ENCODE data around the gene HOXB8. TPM values are rescaled to one million over a fixed set of nuclear protein-coding genes. Genes with fewer than 3 reads are reported as not detected.

Gene HOXB8
- total and polyA plus RNA-seq, 2 donors (not counting 1 experiment from before 2014, with no cell fraction given) = 0.33 to 2.0 TPM

DNA sequence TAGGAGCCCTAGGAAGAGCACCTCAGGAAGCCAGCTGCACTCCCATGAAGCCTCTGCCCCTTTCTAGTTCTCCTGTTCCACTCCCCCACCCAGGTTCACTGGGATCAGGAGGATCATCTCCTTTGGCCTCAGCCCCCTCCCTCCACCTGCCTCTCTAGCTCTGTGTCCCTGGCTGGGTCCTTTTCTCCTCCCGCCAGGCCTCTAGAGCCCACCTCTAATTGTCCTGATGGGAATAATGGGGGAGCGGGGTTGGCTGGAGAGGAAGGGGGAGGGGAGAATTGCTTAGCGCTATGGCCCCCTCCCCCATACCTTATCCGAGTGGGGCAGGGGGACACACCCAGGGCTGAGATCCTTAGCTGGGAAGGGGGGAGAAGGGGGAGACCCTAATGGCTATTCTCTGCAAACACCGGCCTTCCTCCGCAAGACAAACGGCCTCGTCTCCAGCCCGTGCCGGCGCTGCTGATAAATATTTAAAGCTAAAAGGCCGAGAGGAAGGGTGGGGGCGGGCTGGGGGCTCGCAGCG lies 5.3 kb downstream of the HOXB8 start:
- peaks cover 6% of the 10 kb centered on the region for H3K36me3 ChIP-seq (ENCODE audit: control insufficient read depth, insufficient read depth, low read length)
- peaks cover 24% of the 10 kb centered on the region for H3K79me2 ChIP-seq (ENCODE audit: control insufficient read depth, insufficient read depth, low read length)
- H3K4me2 ChIP-seq (ENCODE audit: extremely low read depth, insufficient read depth, low read length) = peak overlapping the region; percentile 94
- peaks cover 10% of the 10 kb centered on the region for H3K27me3 ChIP-seq (ENCODE audit: control insufficient read depth, insufficient read depth, low read length)
- H4K20me1 ChIP-seq (ENCODE audit: control insufficient read depth, extremely low read depth, insufficient read depth, low read length) = no peaks in the 10 kb centered on the region
- H3K27ac ChIP-seq (ENCODE audit: insufficient read depth, low read length) = peak overlapping the region; percentile 85
- H2AFZ ChIP-seq (ENCODE audit: low read length) = no peak overlapping the region
- TF ChIP-seq CTCF (conservative IDR thresholded peaks at IDR 0.05 in 1 of 2, IDR thresholded peaks at IDR 0.05 in 1 of 2; ENCODE audit: low read depth in 1 of 2, low read length in 2 of 2) = no peak
- no peak for TF ChIP-seq EZH2 (IDR thresholded peaks at IDR 0.05; ENCODE audit: low read length, missing control alignments)
- peak overlapping the region; percentile 74 for H3K9ac ChIP-seq (ENCODE audit: insufficient read depth, low read length)
- H3K4me1 ChIP-seq (ENCODE audit: control insufficient read depth, extremely low read depth, insufficient read depth, low read length) = peaks cover 15% of the 10 kb centered on the region
- peak overlapping the region; percentile 80 to 94 (median 83) for H3K4me3 ChIP-seq (replicated peaks in 1 of 4; ENCODE audit: control extremely low read depth in 1 of 4, insufficient read depth in 1 of 4, low read depth in 3 of 4, low read length in 4 of 4)
- no peak for DNase-seq (ENCODE audit: low read depth in 2 of 2)
- H3K9me3 ChIP-seq (ENCODE audit: control insufficient read depth, insufficient read depth, low read depth, low read length) = no peaks in the 10 kb centered on the region

GRCh38 chr17:48609033-48609432 lies 6.1 kb downstream of the HOXB8 start:
- H3K9ac ChIP-seq (ENCODE audit: insufficient read depth, low read length) = no peak overlapping the region
- peak overlapping the region in 1 of 4 experiments; percentile 80 for H3K4me3 ChIP-seq (replicated peaks in 1 of 4; ENCODE audit: control extremely low read depth in 1 of 4, insufficient read depth in 1 of 4, low read depth in 3 of 4, low read length in 4 of 4)
- TF ChIP-seq CTCF (conservative IDR thresholded peaks at IDR 0.05 in 1 of 2, IDR thresholded peaks at IDR 0.05 in 1 of 2; ENCODE audit: low read depth in 1 of 2, low read length in 2 of 2) = no peak
- TF ChIP-seq EZH2 (IDR thresholded peaks at IDR 0.05; ENCODE audit: low read length, missing control alignments) = no peak
- no peaks in the 10 kb centered on the region for H4K20me1 ChIP-seq (ENCODE audit: control insufficient read depth, extremely low read depth, insufficient read depth, low read length)
- DNase-seq (ENCODE audit: low read depth in 2 of 2) = no peak
- H3K4me2 ChIP-seq (ENCODE audit: extremely low read depth, insufficient read depth, low read length) = no peak overlapping the region
- no peak overlapping the region for H2AFZ ChIP-seq (ENCODE audit: low read length)
- H3K36me3 ChIP-seq (ENCODE audit: control insufficient read depth, insufficient read depth, low read length) = peaks cover 6% of the 10 kb centered on the region
- no peak overlapping the region for H3K27ac ChIP-seq (ENCODE audit: insufficient read depth, low read length)
- H3K27me3 ChIP-seq (ENCODE audit: control insufficient read depth, insufficient read depth, low read length) = peaks cover 3% of the 10 kb centered on the region
- H3K9me3 ChIP-seq (ENCODE audit: control insufficient read depth, insufficient read depth, low read depth, low read length) = no peaks in the 10 kb centered on the region
- H3K79me2 ChIP-seq (ENCODE audit: control insufficient read depth, insufficient read depth, low read length) = peaks cover 24% of the 10 kb centered on the region
- H3K4me1 ChIP-seq (ENCODE audit: control insufficient read depth, extremely low read depth, insufficient read depth, low read length) = peaks cover 15% of the 10 kb centered on the region

- Histone ChIP-seq H2AFZ (ENCODE audit: low read length) (no peak overlapping the region), H3K27me3 (ENCODE audit: control insufficient read depth, insufficient read depth, low read length) (no peaks in the 10 kb centered on the region), H3K9ac (ENCODE audit: insufficient read depth, low read length) (no peak overlapping the region), H3K4me1 (ENCODE audit: control insufficient read depth, extremely low read depth, insufficient read depth, low read length) (peaks cover 15% of the 10 kb centered on the region), H3K4me2 (ENCODE audit: extremely low read depth, insufficient read depth, low read length) (no peak overlapping the region), H3K27ac (ENCODE audit: insufficient read depth, low read length) (no peak overlapping the region), H3K36me3 (ENCODE audit: control insufficient read depth, insufficient read depth, low read length) (peaks cover 6% of the 10 kb centered on the region), H4K20me1 (ENCODE audit: control insufficient read depth, extremely low read depth, insufficient read depth, low read length) (no peaks in the 10 kb centered on the region), H3K9me3 (ENCODE audit: control insufficient read depth, insufficient read depth, low read depth, low read length) (no peaks in the 10 kb centered on the region), H3K79me2 (ENCODE audit: control insufficient read depth, insufficient read depth, low read length) (peaks cover 26% of the 10 kb centered on the region), H3K4me3 (replicated peaks in 1 of 4; ENCODE audit: control extremely low read depth in 1 of 4, insufficient read depth in 1 of 4, low read depth in 3 of 4, low read length in 4 of 4) (no peak overlapping the region)
- TF ChIP-seq EZH2 (IDR thresholded peaks at IDR 0.05; ENCODE audit: low read length, missing control alignments) (no peak), CTCF (conservative IDR thresholded peaks at IDR 0.05 in 1 of 2, IDR thresholded peaks at IDR 0.05 in 1 of 2; ENCODE audit: low read depth in 1 of 2, low read length in 2 of 2) (no peak)
- DNase-seq (ENCODE audit: low read depth in 2 of 2) = no peak
These were observed 6.6 kb downstream of the HOXB8 start for GRCh38 chr17:48608494-48608834.

Data from fibroblast of lung (primary cell).